Measurements from ENCODE around the gene KCNQ1OT1. TPM values are rescaled to one million over a fixed set of nuclear protein-coding genes. Genes with fewer than 3 reads are reported as not detected.

The KCNQ1OT1 gene
- total RNA-seq, 3 donors from 2014 or later: 0.18 to 0.20 (median 0.19) TPM

- no peaks in the 10 kb centered on the region for H3K36me3 Mint-ChIP-seq (ENCODE audit: insufficient read depth)
- no peak for DNase-seq
- H3K4me1 Mint-ChIP-seq (ENCODE audit: low read depth): no peaks in the 10 kb centered on the region
- H3K4me3 Mint-ChIP-seq: no peak overlapping the region
- no peaks in the 10 kb centered on the region for H3K9me3 Mint-ChIP-seq
- ATAC-seq: no peak
- no peaks in the 10 kb centered on the region for H3K27me3 Mint-ChIP-seq (ENCODE audit: low read depth)
Observed at GRCh38 chr11:2740275-2740940, 40.6 kb upstream of the KCNQ1OT1 start.

GRCh38 chr11:2739531-2740274 is 39.9 kb upstream of the KCNQ1OT1 start:
- Mint-ChIP-seq H3K9me3 (no peaks in the 10 kb centered on the region), H3K36me3 (ENCODE audit: insufficient read depth) (no peaks in the 10 kb centered on the region), H3K4me3 (no peak overlapping the region), H3K27me3 (ENCODE audit: low read depth) (no peaks in the 10 kb centered on the region), H3K4me1 (ENCODE audit: low read depth) (no peaks in the 10 kb centered on the region)
- no peak for ATAC-seq
- no peak for DNase-seq

GRCh38 chr11:2738551-2739431 is 39.0 kb upstream of the KCNQ1OT1 start:
- H3K27me3 Mint-ChIP-seq (ENCODE audit: low read depth): no peaks in the 10 kb centered on the region
- no peak for ATAC-seq
- H3K9me3 Mint-ChIP-seq: no peaks in the 10 kb centered on the region
- H3K36me3 Mint-ChIP-seq (ENCODE audit: insufficient read depth): no peaks in the 10 kb centered on the region
- no peak for DNase-seq
- H3K4me1 Mint-ChIP-seq (ENCODE audit: low read depth): no peaks in the 10 kb centered on the region
- no peak overlapping the region for H3K4me3 Mint-ChIP-seq

- ATAC-seq (no peak), DNase-seq (no peak)
- no peaks in the 10 kb centered on the region for H3K36me3 Mint-ChIP-seq (ENCODE audit: insufficient read depth)
- no peak overlapping the region for H3K4me3 Mint-ChIP-seq
- no peaks in the 10 kb centered on the region for H3K9me3 Mint-ChIP-seq
- H3K27me3 Mint-ChIP-seq (ENCODE audit: low read depth): no peaks in the 10 kb centered on the region
- no peaks in the 10 kb centered on the region for H3K4me1 Mint-ChIP-seq (ENCODE audit: low read depth)
Observed at GRCh38 chr11:2737866-2738265, 38.1 kb upstream of the KCNQ1OT1 start.

- DNase-seq (no peak), ATAC-seq (no peak)
- Mint-ChIP-seq H3K9me3 (no peaks in the 10 kb centered on the region), H3K27me3 (ENCODE audit: low read depth) (no peaks in the 10 kb centered on the region), H3K4me3 (no peak overlapping the region), H3K36me3 (ENCODE audit: insufficient read depth) (no peaks in the 10 kb centered on the region), H3K4me1 (ENCODE audit: low read depth) (no peaks in the 10 kb centered on the region)
Observed at GRCh38 chr11:2737226-2737590, 37.4 kb upstream of the KCNQ1OT1 start.

GRCh38 chr11:2736577-2737225 is 36.9 kb upstream of the KCNQ1OT1 start:
- Mint-ChIP-seq H3K4me1 (ENCODE audit: low read depth) (no peaks in the 10 kb centered on the region), H3K27me3 (ENCODE audit: low read depth) (no peaks in the 10 kb centered on the region), H3K4me3 (no peak overlapping the region), H3K36me3 (ENCODE audit: insufficient read depth) (no peaks in the 10 kb centered on the region), H3K9me3 (no peaks in the 10 kb centered on the region)
- no peak for DNase-seq
- ATAC-seq: no peak

GRCh38 chr11:2735053-2735589 is 35.3 kb upstream of the KCNQ1OT1 start:
- Mint-ChIP-seq H3K9me3 (no peaks in the 10 kb centered on the region), H3K4me3 (no peak overlapping the region), H3K27me3 (ENCODE audit: low read depth) (no peaks in the 10 kb centered on the region), H3K36me3 (ENCODE audit: insufficient read depth) (no peaks in the 10 kb centered on the region), H3K4me1 (ENCODE audit: low read depth) (no peaks in the 10 kb centered on the region)
- ATAC-seq: no peak
- DNase-seq: no peak

- ATAC-seq: no peak
- DNase-seq: no peak
- Mint-ChIP-seq H3K9me3 (no peaks in the 10 kb centered on the region), H3K27me3 (ENCODE audit: low read depth) (no peaks in the 10 kb centered on the region), H3K4me3 (no peak overlapping the region), H3K36me3 (ENCODE audit: insufficient read depth) (no peaks in the 10 kb centered on the region), H3K4me1 (ENCODE audit: low read depth) (no peaks in the 10 kb centered on the region)
Observed at GRCh38 chr11:2734181-2735052, 34.6 kb upstream of the KCNQ1OT1 start.

GRCh38 chr11:2732940-2733628 is 33.3 kb upstream of the KCNQ1OT1 start:
- ATAC-seq (no peak), DNase-seq (no peak)
- Mint-ChIP-seq H3K4me1 (ENCODE audit: low read depth) (no peaks in the 10 kb centered on the region), H3K4me3 (no peak overlapping the region), H3K27me3 (ENCODE audit: low read depth) (no peaks in the 10 kb centered on the region), H3K36me3 (ENCODE audit: insufficient read depth) (no peaks in the 10 kb centered on the region), H3K9me3 (no peaks in the 10 kb centered on the region)

GRCh38 chr11:2732261-2732939 is 32.6 kb upstream of the KCNQ1OT1 start:
- no peaks in the 10 kb centered on the region for H3K27me3 Mint-ChIP-seq (ENCODE audit: low read depth)
- ATAC-seq (no peak), DNase-seq (no peak)
- no peak overlapping the region for H3K4me3 Mint-ChIP-seq
- H3K36me3 Mint-ChIP-seq (ENCODE audit: insufficient read depth): no peaks in the 10 kb centered on the region
- H3K9me3 Mint-ChIP-seq: no peaks in the 10 kb centered on the region
- no peaks in the 10 kb centered on the region for H3K4me1 Mint-ChIP-seq (ENCODE audit: low read depth)

GRCh38 chr11:2731130-2732125 is 31.6 kb upstream of the KCNQ1OT1 start:
- H3K4me3 Mint-ChIP-seq: no peak overlapping the region
- no peak for ATAC-seq
- H3K36me3 Mint-ChIP-seq (ENCODE audit: insufficient read depth): no peaks in the 10 kb centered on the region
- no peaks in the 10 kb centered on the region for H3K27me3 Mint-ChIP-seq (ENCODE audit: low read depth)
- no peaks in the 10 kb centered on the region for H3K4me1 Mint-ChIP-seq (ENCODE audit: low read depth)
- no peak for DNase-seq
- no peaks in the 10 kb centered on the region for H3K9me3 Mint-ChIP-seq
